Breast epithelium (tissue), 4 donors: ENCODE measurements around the gene GAS6. TPM values are rescaled to one million over a fixed set of nuclear protein-coding genes. Genes with fewer than 3 reads are reported as not detected.

Experiments
- DNase-seq, 2 donors: peaks; one replicate each; pipeline ENCODE4 v3.0.0-alpha.2; 2019; ENCODE audit warnings: low spot score in 2 of 2
- H3K27ac ChIP-seq, 2 donors: fragments of 200-600 bp; sonication (generic) in 1 of 2; one replicate each; pipeline ENCODE4 v1.5.1; 2016 to 2019; ENCODE audit warnings: mild to moderate bottlenecking in 1 of 2
- H3K27me3 ChIP-seq, 2 donors: fragments of 200-600 bp; sonication (generic) in 1 of 2; one replicate each; pipeline versions ENCODE4 v1.5.1 to v1.6.0; 2017 to 2019; ENCODE audit warnings: control low read depth in 1 of 2, mild to moderate bottlenecking in 1 of 2
- H3K36me3 ChIP-seq: fragments of 200-600 bp; one replicate; pipeline ENCODE4 v1.5.1; 2019
- H3K4me1 ChIP-seq, 2 donors: fragments of 200-600 bp; sonication (generic); one replicate each; pipeline ENCODE4 v1.5.1; 2016 to 2019; ENCODE audit warnings: control low read depth in 1 of 2
- H3K4me3 ChIP-seq, 3 donors: fragments of 200-600 bp; sonication (generic); 1 replicate in 2 of 3; 2 replicates in 1 of 3; pipeline ENCODE4 v1.5.1; 2016 to 2019; ENCODE audit warnings: mild to moderate bottlenecking in 3 of 3, moderate library complexity in 2 of 3
- H3K9me3 ChIP-seq, 2 donors: fragments of 200-600 bp; sonication (generic) in 1 of 2; one replicate each; pipeline ENCODE4 v1.5.1; 2016 to 2019; ENCODE audit warnings: control low read depth in 1 of 2
- CTCF ChIP-seq, 3 donors: fragments of 450-650 bp; IDR thresholded peaks; one replicate each; pipeline ENCODE4 v1.5.1; 2016 to 2017; ENCODE audit warnings: antibody characterized with exemption in 3 of 3, mild to moderate bottlenecking in 3 of 3, moderate library complexity in 3 of 3
- POLR2A ChIP-seq: fragments of 450-650 bp; IDR thresholded peaks from one replicate; pipeline ENCODE4 v1.6.1; 2016; ENCODE audit warnings: antibody characterized with exemption, mild to moderate bottlenecking, moderate library complexity
- POLR2AphosphoS5 ChIP-seq, 3 donors: sonication (generic); formaldehyde crosslinking; IDR thresholded peaks; one replicate each; pipeline ENCODE4 v1.6.1; 2017; ENCODE audit warnings: antibody characterized with exemption in 3 of 3
- intact Hi-C: fragments of 100-400 bp; cut with DNase I; formaldehyde crosslinking; loops from one replicate; pipeline ENCODE4 v1.15.1; 2023; ENCODE audit warnings: low total_unique reads
- total RNA-seq, 3 donors: library from RNA; depleted of rRNA; stranded (reverse); fragments of >200 nt; gene quantifications; one replicate each; pipeline ENCODE4 v1.1.0, GENCODE V29; 2016

The GAS6 gene
- total RNA-seq, 3 donors from 2014 or later, result 85.9 to 146 (median 103) TPM

GRCh38 chr13:113862191-113862930, 1.5 kb downstream of the GAS6 start:
- TF ChIP-seq POLR2A, result no peak
- no peak for TF ChIP-seq POLR2AphosphoS5 (IDR thresholded peaks at IDR 0.05)
- no peak for TF ChIP-seq CTCF (IDR thresholded peaks at IDR 0.05)
- DNase-seq, result peak; percentile 24 to 46
- Histone ChIP-seq H3K4me3 (peak overlapping the region; percentile 77 to 97 (median 85)), H3K4me1 (peaks cover 0 to 12% of the 10 kb centered on the region in 2 donors), H3K27me3 (no peaks in the 10 kb centered on the region), H3K9me3 (no peaks in the 10 kb centered on the region), H3K27ac (peak overlapping the region; percentile 85 to 93), H3K36me3 (no peaks in the 10 kb centered on the region)
- intact Hi-C loops, result no loop called here

GRCh38 chr13:113861433-113862030, 2.3 kb downstream of the GAS6 start:
- TF ChIP-seq CTCF (IDR thresholded peaks at IDR 0.05) (no peak), POLR2A (no peak), POLR2AphosphoS5 (IDR thresholded peaks at IDR 0.05) (no peak)
- peak; percentile 48 to 59 for DNase-seq
- H3K27ac ChIP-seq, result peak overlapping the region in 1 of 2 donors; percentile 26
- intact Hi-C loops, result no loop called here
- H3K4me3 ChIP-seq, result peak overlapping the region in 2 of 3 donors; percentile 77 to 97
- no peaks in the 10 kb centered on the region for H3K36me3 ChIP-seq
- H3K9me3 ChIP-seq, result no peaks in the 10 kb centered on the region
- peaks cover 0 to 12% of the 10 kb centered on the region in 2 donors for H3K4me1 ChIP-seq
- no peaks in the 10 kb centered on the region for H3K27me3 ChIP-seq

GRCh38 chr13:113860665-113861432, 3.0 kb downstream of the GAS6 start:
- H3K4me1 ChIP-seq, result peaks cover 0 to 12% of the 10 kb centered on the region in 2 donors
- H3K9me3 ChIP-seq, result no peaks in the 10 kb centered on the region
- peak; percentile 20 to 45 for DNase-seq
- H3K27me3 ChIP-seq, result no peaks in the 10 kb centered on the region
- TF ChIP-seq CTCF (IDR thresholded peaks at IDR 0.05) (no peak), POLR2A (no peak), POLR2AphosphoS5 (IDR thresholded peaks at IDR 0.05) (no peak)
- peak overlapping the region in 1 of 2 donors; percentile 26 for H3K27ac ChIP-seq
- intact Hi-C loops, result no loop called here
- no peak overlapping the region for H3K4me3 ChIP-seq
- no peaks in the 10 kb centered on the region for H3K36me3 ChIP-seq

GRCh38 chr13:113860051-113860664, 3.7 kb downstream of the GAS6 start:
- H3K4me3 ChIP-seq, result no peak overlapping the region

More at GRCh38 chr13:113860051-113860664, 3.7 kb downstream of the GAS6 start:
- Histone ChIP-seq H3K27ac (no peak overlapping the region), H3K36me3 (no peaks in the 10 kb centered on the region), H3K27me3 (no peaks in the 10 kb centered on the region), H3K9me3 (no peaks in the 10 kb centered on the region), H3K4me1 (peaks cover 0 to 12% of the 10 kb centered on the region in 2 donors)
- no peak for TF ChIP-seq POLR2A
- no peak for TF ChIP-seq POLR2AphosphoS5 (IDR thresholded peaks at IDR 0.05)
- TF ChIP-seq CTCF (IDR thresholded peaks at IDR 0.05), result no peak
- DNase-seq, result peak; percentile 15 to 39
- intact Hi-C loops, result no loop called here
